HG02884 (cell line): ENCODE results near the gene DENND2A.
"Not testable (repeated sequence)": the region's sequence is repeated elsewhere in the genome, so short reads cannot be mapped to it uniquely, and the experiment has no call there.

Experiments used
- ATAC-seq: cut with Tn5 transposase; IDR thresholded peaks from one replicate; pipeline ENCODE4 v1.9.1; 2021; ENCODE audit warnings: mild to moderate bottlenecking, moderate library complexity; ENCODE audit not compliant: unreplicated experiment

Gene DENND2A

DNA sequence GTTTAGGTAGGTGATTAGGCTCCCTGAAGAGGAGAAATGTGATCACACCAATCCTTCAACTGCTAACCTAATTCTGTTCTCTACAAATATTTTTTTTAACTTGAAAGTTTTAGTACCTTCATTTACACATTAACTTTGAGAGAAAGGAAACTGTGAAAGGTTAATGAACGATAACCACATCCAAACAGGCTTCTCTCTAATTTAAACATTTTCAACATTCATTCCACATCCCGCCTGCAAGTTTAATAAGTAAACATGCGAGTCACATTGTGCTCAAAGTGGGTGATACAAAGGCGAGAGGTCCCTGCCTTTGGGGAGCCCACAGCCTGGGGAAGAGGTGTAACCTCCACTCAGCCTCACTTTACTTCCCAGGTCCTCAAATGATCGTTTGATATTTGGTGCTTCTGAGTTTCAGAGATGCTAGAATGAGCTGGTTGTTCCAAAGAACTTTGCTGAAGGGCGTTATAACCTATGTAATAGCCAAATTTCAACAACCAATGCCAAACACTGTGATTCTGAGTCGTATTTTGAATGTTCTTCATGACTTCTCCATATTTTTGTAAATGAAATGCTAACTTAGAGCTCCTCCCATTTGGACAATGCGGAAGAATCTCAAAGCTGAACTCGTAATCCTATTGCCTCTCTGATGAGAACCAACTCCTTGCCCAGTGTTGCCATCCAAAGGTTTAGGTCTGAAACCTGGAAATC is 47.5 kb downstream of the DENND2A start:
- no peak for ATAC-seq

DNA sequence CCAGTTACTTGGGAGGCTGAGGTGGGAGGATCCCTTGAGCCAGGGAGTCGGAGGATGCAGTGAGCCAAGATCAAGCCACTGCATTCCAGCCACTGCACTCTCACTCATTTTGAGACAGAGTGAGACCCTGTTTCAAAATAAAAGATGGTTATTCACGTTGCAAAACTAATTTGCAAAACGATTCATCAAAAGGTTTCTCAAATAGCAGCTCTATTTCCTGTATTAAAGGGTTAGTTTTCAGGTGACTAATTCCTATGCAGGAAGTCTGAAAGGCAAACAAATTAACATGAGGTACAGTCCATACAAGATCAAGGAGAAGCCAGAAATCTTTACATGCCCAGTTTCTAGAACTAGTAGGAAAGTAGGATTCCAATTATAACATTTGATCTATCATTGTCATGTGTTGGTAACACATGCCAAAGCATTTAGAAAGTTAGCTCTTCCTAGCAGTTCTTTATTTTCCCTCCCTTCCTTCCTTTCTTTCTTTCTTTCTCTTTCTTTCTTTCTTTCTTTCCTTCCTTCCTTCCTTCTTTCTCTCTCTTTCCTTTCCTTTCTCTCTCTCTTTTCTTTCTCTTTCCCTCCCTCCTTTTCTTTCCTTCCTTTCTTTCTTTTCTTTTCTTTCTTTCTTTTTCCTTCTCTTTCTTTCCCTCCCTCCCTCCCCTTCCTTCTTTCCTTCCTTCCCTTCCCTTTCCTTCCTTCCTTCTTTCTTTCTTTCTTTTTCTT is 49.3 kb downstream of the DENND2A start:
- no peak for ATAC-seq

DNA sequence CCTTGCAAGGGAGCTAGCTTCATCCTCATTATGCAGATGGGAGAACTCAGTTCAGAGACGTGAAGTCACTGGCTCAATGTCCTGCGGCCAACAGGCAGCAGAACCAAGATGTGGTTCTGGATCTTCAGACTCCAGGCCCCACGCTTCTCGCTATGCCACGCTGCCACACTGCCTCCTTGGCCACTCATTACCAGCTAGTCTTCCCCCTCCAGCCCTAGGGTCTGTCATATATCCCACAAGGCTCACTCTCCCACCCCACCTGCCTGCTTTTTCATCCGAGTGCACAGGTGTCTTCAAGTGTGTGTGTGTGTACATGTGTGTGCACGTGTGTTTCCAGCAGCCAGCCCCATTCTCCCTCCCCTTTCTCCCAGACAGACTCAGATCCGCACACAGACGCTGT is 53.4 kb downstream of the DENND2A start:
- no peak for ATAC-seq

DNA sequence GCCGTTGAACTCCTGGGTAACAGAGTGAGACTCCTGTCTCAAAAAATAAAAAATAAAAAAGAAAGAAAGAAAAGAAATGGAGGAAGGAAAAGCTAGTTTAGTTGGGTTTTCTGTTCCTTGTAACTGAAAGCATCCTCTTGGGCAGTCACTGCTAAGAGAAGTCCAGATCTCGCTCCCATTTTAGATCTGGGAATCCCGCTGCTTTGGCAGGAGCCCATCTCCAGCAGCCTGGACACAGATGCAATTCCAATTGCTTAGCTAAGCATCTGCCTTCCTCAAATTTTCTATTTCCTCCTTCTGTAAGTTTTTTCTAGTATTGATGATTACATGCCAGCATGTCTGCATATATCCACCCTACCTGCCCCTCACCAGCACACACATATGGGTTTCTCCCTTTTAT is 54.1 kb downstream of the DENND2A start:
- ATAC-seq = no peak

DNA sequence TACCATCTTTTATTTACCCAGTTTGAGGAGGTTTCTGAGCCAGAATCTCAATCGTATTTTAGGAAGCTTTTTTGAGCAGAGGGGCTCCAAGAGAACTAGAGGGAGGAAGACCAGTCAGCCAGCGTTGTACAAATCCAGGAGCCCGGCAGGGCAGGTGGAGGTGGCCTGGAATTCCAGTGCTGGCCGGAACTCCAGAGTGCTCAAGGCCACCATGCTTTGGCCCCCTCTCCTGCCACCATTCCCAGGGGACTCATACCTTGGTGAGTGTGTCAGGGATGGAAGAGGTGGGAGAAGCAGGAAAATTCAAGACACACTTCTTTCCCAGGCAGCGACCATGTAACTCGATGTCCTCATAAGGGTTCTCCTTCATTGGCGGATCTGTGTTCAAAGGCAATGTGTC is 55.3 kb downstream of the DENND2A start:
- ATAC-seq = no peak

DNA sequence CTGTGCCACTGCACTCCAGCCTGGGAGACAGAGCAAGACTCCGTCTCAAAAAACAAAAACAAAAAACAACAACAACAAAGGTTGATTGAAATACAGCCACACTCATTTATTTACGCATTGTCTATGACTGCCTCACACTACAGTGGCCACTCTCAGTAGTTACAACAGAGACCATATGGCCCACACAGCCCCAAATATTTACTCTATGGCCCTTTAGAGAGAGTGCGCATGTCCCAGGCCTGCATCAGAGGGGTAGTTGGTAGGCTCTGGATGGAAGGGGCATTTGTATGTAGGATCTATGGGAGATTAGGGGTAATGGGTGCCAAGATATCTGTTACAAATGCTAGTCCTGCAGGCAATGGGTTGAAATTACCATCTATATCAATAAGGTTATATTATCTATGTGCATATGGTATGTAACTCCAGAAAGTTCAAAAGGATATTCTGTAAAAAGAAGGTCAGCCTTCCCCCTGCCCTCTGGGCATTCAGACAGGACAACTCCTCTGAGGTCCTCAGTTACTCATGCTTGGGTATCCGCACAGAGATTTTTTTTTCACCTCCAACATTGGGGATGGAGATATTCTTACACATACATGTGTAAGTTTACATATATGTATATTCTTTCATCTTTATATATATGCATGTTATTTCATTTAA is 56.3 kb downstream of the DENND2A start:
- no peak for ATAC-seq

DNA sequence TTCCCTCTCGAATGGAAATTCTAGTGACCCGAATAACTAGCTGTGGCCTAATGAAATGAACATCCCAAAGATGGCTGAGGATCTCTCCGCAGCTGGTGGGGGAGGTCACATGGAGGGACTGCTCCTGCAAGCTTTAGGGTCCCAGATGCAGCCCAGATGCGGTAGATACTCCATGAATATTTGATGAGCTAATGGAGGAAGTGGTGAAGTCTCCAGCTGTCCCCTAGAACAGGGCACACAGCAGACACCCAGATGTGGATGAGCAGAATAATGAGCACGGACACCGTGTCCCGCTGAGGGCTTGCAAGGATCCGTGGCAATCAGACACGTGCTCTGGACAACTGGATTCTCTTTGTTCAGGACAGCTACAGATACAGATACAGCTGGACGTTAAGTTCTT is 59.2 kb downstream of the DENND2A start:
- no peak for ATAC-seq

DNA sequence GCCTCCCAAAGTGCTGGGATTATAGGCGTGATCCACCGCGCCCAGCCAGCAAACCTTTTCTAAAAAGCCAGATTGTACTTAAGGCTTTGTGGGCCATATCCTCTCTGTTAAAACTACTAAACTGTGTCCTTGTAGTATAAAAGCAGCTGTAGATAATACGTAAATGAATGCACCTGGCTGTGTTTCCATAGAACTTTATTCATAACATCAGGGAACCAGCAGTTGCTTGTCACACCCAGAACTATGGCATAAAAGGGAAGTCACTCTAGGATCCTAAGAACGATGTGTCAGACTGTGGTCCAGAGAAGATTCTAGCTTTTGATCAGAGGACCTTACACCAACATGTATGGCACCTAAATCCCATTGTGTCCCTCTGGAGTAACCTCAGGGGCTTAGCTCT is 63.0 kb downstream of the DENND2A start:
- ATAC-seq = no peak

DNA sequence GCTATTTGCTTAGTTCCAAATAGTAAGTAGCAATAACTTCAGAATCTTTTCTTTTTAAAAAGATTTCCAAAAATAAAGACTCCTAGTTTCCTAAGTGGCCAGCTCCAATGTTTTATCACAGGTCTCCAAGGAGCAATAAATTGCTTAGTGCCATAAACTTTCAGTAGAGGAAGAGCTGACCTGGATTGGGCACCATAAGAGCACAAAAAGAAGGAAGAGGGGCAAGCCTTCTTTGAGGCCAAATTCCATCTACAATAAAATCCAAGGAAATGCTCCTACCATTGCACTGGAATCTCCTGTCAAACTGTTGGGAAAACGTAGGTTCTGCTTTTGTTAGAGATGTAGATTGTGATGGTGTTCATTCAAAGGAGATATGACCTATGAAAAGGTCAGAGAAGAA is 64.0 kb downstream of the DENND2A start:
- no peak for ATAC-seq

DNA sequence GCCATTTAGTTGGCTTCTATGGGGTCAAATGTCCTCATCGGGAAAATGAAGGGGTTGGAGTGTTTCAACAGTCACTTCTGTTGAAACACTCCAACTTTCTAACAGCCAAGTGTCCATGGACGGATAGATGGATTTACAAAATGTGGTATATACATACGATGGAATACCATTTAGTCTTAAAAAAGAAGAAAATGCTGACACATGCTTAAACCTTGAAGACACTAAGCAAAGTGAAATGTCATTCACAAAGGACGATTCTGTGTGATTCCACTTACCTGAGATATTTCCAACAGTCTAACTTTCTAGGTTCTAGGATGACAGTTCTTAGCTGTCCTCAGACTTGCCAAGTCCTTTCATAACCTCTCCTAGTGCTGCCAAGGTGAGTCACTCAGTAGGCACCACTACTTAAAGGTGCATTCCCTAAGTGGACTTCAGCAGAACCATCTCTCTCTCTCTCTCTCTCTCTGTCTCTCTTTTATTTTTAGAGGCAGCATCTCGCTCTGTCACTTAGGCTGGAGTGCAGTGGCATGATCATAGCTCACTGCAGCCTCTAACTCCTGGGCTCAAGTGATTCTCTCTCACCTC is 69.0 kb downstream of the DENND2A start:
- ATAC-seq = no peak

DNA sequence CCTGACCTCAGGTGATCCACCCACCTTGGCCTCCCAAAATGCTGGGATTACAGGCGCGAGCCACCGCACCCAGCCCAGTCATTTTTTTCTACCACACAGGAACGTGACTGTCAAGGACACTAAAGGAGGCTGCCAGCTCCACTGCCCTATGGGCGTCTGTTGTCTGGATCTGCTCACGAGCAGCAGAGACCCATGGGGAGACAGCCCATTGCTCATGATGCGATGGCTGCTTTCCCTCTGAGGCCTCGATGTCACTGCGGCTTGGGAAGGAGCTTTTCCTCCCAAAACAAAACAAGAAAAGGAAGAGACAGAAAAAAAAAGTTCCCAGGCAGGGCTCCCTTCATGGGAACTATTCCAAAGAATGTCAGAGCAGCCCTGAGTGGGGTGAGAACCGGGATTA is 70.5 kb downstream of the DENND2A start:
- ATAC-seq = no peak

DNA sequence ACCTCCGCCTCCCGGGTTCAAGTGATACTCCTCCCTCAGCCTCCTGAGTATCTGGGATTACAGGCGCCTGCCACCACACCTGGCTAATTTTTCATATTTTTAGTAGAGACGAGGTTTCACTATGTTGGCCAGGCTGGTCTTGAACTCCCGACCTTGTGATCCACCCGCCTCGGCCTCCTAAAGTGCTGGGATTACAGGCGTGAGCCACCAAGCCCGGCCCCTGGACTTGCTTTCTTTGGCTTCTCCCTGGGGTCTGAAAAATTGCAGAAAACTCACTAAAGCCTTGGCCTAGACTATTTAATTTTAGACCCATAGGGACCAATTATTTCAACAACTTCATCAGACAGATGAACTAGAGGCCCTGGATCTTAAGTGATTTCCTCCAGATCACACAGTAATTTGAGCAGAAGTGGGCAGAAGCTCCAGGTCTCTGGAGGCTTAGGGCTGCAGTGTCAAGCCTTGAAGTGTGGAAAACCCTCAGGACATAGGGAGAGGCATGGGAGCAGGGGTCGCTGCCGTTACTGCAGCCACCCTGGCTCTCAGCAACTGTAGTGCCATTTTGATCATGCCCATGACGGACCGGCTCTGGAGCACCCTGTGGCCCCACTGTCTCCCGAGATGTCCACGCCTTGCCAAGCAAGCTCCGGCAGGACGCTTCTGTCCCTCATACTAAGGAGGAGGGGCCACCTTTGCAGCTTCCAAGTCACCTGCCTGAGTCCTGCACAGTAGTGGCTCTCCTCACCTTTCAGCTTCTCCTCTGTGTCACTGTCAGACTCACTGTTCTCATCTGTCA is 72.4 kb downstream of the DENND2A start:
- ATAC-seq = no peak

DNA sequence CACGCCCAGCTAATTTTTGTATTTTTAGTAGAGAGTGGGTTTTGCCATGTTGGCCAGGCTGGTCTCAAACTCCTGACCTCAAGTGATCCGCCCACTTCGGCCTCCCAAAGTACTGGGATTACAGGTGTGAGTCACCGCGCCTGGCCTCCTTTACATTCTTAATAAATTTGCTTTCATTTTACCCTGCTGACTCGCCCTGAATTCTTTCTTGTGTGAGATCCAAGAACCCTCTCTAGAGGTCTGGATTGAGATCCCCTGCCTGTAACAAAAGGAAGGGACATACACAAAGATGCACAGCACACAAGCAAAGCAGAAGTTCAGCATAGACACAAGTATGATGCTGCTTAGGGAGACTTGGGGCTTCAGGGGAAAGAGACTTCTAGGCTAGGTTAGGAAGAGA is 74.4 kb downstream of the DENND2A start:
- ATAC-seq = not testable (repeated sequence)

DNA sequence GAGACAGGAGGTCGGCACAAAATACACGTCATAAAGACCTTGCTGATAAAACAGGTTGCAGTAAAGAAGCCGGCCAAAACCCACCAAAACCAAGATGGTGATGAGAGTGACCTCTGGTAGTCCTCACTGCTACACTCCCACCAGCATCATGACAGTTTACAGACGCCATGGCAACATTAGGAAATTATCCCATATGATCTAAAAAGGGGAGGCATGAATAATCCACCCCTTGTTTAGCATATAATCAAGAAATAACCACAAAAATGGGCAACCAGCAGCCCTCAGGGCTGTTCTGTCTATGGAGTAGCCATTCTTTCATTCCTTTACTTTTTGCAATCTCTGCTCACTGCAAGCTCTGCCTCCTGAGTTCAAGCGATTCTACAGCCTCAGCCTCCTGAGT is 74.9 kb downstream of the DENND2A start:
- not testable (repeated sequence) for ATAC-seq

DNA sequence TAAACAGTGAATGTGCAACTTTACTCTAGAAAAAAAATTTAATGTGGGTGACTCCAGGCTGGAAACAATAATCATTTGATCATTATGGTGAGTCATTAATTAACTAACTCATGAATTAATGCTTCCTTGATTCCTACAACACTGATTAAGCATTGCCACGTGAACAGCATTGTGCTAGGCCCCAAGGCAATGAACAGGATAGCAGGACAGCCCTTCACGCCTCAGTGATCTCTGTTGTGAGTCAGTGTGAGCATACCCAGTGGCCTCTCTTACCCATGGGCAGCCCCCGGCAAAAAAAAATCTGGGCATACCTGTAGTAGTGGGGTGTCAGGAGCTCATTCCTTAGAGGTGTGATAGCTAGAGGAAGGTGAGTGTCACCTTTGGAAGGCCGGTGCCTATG is 76.0 kb downstream of the DENND2A start:
- no peak for ATAC-seq

DNA sequence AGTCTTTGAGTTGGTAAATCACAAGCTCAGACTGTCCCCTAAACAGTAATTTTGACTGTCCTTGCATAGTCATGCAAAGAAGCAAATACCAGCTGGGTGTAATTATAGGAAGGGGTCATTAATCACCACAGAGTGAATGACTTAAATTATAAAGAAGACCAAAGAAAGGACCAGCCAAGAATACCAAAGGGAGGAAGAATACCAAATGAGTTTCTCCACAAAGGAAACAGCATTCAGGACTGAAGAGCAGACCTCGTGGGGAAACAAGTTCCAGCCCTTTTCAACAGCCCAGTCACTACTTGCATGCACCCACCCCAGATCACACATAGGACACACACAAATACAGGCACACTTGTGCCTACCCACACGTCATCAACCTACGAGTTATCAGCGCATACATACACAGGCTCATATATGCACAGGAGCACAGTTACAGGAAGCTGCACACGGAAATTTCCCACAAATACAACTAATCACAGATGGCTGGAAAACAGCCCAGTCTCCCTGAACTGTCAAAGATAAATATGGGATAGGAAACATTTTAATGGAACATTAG is 77.6 kb downstream of the DENND2A start:
- no peak for ATAC-seq

DNA sequence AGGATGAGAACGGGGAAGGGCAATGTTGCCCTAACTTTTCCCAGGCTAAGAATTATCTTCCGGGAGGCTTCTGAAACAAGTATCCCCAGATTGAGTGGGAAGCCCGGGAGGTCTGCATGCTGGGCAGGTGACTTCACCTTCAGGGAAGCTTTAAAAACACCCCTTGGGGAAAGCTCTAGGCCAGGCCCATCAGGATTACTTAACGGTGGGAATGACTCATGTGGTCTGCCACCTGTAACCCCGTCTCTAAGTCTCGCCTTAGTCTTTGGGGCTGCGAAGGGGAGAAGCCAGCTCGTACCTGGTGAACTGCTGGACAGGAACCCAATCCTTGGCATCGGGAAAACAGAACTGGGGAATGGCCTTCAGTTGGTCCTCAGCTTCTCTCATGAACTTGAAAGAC is 81.2 kb downstream of the DENND2A start:
- no peak for ATAC-seq

DNA sequence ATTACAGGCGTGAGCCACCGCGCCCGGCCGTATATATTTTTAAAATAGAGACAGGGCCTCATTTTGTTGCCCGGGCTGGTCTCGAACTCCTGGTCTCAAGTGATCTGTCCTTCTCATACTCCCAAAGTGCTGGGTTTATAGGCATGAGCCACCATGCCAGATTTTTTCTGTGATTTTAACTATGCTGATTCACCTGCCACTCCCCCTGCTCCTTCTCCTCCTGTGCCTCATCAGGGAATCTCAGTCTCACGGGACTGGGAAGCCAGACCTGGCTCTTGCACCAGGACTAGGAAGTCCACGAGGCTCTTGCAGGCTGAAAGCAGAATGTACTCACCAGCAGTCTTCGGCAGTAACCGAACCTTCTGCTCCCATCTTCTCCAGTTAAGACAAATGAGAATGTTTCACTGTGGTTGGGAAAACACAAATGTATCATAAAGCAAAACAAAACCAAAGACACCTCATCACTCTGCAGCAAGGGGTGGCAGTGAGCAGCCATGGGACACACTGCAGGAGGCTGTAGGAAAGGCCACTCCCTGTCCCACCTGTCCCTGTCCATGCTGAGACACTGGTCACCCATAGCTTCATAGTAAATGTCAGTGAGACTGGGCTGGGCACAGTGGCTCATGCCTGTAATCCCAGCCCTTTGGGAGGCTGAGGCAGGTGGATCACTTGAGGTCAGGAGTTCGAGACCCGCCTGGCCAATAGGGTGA is 82.6 kb downstream of the DENND2A start:
- no peak for ATAC-seq

DNA sequence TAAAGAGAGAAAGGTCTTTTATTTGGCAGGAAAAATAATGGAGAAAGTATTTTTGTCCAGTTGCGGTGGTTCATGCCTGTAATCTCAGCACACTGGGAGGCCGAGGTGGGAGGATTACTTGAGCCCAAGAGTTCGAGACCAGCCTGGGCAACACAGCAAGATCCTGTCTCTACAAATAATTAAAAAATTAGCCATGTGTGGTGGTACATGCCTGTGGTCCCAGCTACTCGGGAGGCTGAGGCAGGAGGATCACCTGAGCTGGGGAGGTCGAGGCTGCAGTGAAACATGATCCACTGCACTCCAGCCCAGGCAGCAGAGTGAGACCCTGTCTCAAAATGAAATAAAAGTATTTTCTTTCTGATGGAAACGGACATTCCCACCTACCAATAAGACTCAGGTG is 83.5 kb downstream of the DENND2A start:
- no peak for ATAC-seq

DNA sequence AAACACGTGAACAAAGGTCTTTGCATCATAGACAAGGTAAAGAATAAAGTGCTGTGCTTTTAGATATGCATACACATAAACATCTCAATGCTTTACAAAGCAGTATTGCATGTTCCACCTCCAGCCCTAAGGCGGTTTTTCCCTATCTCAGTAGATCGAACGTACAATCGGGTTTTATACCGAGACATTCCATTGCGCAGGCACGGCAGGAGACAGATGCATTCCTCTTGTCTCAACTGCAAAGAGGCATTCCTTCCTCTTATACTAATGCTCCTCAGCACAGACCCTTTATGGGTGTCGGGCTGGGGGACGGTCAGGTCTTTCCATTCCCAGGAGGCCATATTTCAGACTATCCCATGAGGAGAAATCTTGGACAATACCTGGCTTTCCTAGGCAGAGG is 87.4 kb downstream of the DENND2A start:
- ATAC-seq = not testable (repeated sequence)
